Activated CD4-positive, alpha-beta memory T cell treated with anti-CD3 and anti-CD28 coated beads, Interleukin-2, amount 10 ng/mL, durations not matched to agents 7 days and 5 days (primary cell): ENCODE results near the gene ZNFX1. TPM values are rescaled to one million over a fixed set of nuclear protein-coding genes. Genes with fewer than 3 reads are reported as not detected.
"Not testable (repeated sequence)": the region's sequence is repeated elsewhere in the genome, so short reads cannot be mapped to it uniquely, and the experiment has no call there.

Experiments
- CTCF ChIA-PET: fragments of 350-600 bp; sonication (Branson Sonifier 250); formaldehyde crosslinking; loops from one replicate; lab custom pipeline; 2021; ENCODE audit warnings: antibody characterized with exemption, inconsistent platforms; lab: Charles Lee
- POLR2A ChIA-PET: fragments of 350-600 bp; sonication (Branson Sonifier 250); formaldehyde crosslinking; loops from one replicate; lab custom pipeline; 2021; ENCODE audit warnings: antibody characterized with exemption; lab: Charles Lee
- DNase-seq: peaks from one replicate; pipeline ENCODE4 v3.0.0-alpha.2; 2020
- H3K27ac Mint-ChIP-seq: one replicate; pipeline ENCODE4 v1.8.0; 2021; ENCODE audit warnings: mild to moderate bottlenecking, mixed read lengths
- H3K27me3 Mint-ChIP-seq: one replicate; pipeline ENCODE4 v1.8.0; 2021; ENCODE audit warnings: mixed read lengths
- H3K36me3 Mint-ChIP-seq: one replicate; pipeline ENCODE4 v1.8.0; 2021; ENCODE audit warnings: low read depth, mixed read lengths
- H3K4me1 Mint-ChIP-seq: one replicate; pipeline ENCODE4 v1.8.0; 2021; ENCODE audit warnings: mixed read lengths
- H3K4me3 Mint-ChIP-seq: one replicate; pipeline ENCODE4 v1.8.0; 2021; ENCODE audit warnings: mild to moderate bottlenecking, mixed read lengths
- H3K9me3 Mint-ChIP-seq: one replicate; pipeline ENCODE4 v1.8.0; 2021; ENCODE audit warnings: mixed read lengths
- total RNA-seq, 2 experiments: library from RNA; stranded (reverse); gene quantifications; one replicate each; pipeline ENCODE4 v1.2.3, GENCODE V29; 2021

Gene ZNFX1
- total RNA-seq, 2 experiments from 2014 or later, result 88.7 to 89.5 TPM

GRCh38 chr20:49236301-49236700 lies 41.6 kb downstream of the ZNFX1 start:
- DNase-seq, result no peak
- POLR2A ChIA-PET, result interaction anchor here (0.6 to 1.7 kb wide), 3 partner anchors 11 to 43 kb away, joined by 3 to 13 read pairs (median 4); no protein-coding TSS in a partner anchor
- Mint-ChIP-seq H3K4me1 (no peaks in the 10 kb centered on the region), H3K36me3 (peaks cover 66% of the 10 kb centered on the region), H3K4me3 (no peak overlapping the region), H3K27me3 (no peaks in the 10 kb centered on the region), H3K27ac (no peak overlapping the region), H3K9me3 (no peaks in the 10 kb centered on the region)
- CTCF ChIA-PET, result interaction anchor here (1.9 kb wide), 1 partner anchor 11 kb away, joined by 12 read pairs; no protein-coding TSS in a partner anchor

GRCh38 chr20:49234831-49235230 lies 43.0 kb downstream of the ZNFX1 start:
- H3K4me1 Mint-ChIP-seq, result no peaks in the 10 kb centered on the region
- CTCF ChIA-PET, result interaction anchor here (1.4 to 1.6 kb wide), 2 partner anchors 8 to 102 kb away, joined by 3 to 5 read pairs; no protein-coding TSS in a partner anchor

GRCh38 chr20:49233226-49233625 lies 44.6 kb downstream of the ZNFX1 start:
- Mint-ChIP-seq H3K9me3 (no peaks in the 10 kb centered on the region), H3K27me3 (no peaks in the 10 kb centered on the region), H3K27ac (no peak overlapping the region), H3K36me3 (peaks cover 62% of the 10 kb centered on the region), H3K4me1 (no peaks in the 10 kb centered on the region), H3K4me3 (no peak overlapping the region)
- no peak for DNase-seq
- ChIA-PET POLR2A (no interaction called here), CTCF (interaction anchor here (1.6 kb wide), 1 partner anchor 10 kb away, joined by 5 read pairs; no protein-coding TSS in a partner anchor)

More at GRCh38 chr20:49234831-49235230, 43.0 kb downstream of the ZNFX1 start:
- H3K27me3 Mint-ChIP-seq, result no peaks in the 10 kb centered on the region
- DNase-seq, result no peak
- POLR2A ChIA-PET, result interaction anchor here (0.6 to 0.8 kb wide), 2 partner anchors 13 to 14 kb away, joined by 3 read pairs; no protein-coding TSS in a partner anchor
- no peaks in the 10 kb centered on the region for H3K9me3 Mint-ChIP-seq
- H3K27ac Mint-ChIP-seq, result no peak overlapping the region
- H3K36me3 Mint-ChIP-seq, result peaks cover 67% of the 10 kb centered on the region
- no peak overlapping the region for H3K4me3 Mint-ChIP-seq

- POLR2A ChIA-PET, result interaction anchor here (1.0 kb wide), 1 partner anchor 12 kb away, joined by 3 read pairs; the partner anchor contains the start of gene DDX27
- CTCF ChIA-PET, result interaction anchor here (1.0 kb wide), 1 partner anchor 15 kb away, joined by 3 read pairs; no protein-coding TSS in a partner anchor
- Mint-ChIP-seq H3K4me1 (no peaks in the 10 kb centered on the region), H3K36me3 (peaks cover 63% of the 10 kb centered on the region), H3K27ac (no peak overlapping the region), H3K4me3 (no peak overlapping the region), H3K9me3 (no peaks in the 10 kb centered on the region), H3K27me3 (no peaks in the 10 kb centered on the region)
- DNase-seq, result no peak
Measured at GRCh38 chr20:49231471-49231870, 46.4 kb downstream of the ZNFX1 start.

- H3K4me1 Mint-ChIP-seq, result no peaks in the 10 kb centered on the region
- no peak overlapping the region for H3K4me3 Mint-ChIP-seq
- ChIA-PET POLR2A (interaction anchor here (1.0 kb wide), 1 partner anchor 11 kb away, joined by 3 read pairs; the partner anchor contains the start of gene DDX27), CTCF (no interaction called here)
- H3K27ac Mint-ChIP-seq, result no peak overlapping the region
- H3K36me3 Mint-ChIP-seq, result peaks cover 64% of the 10 kb centered on the region
- H3K27me3 Mint-ChIP-seq, result no peaks in the 10 kb centered on the region
- DNase-seq, result no peak
- no peaks in the 10 kb centered on the region for H3K9me3 Mint-ChIP-seq
Measured at GRCh38 chr20:49230561-49231133, 47.2 kb downstream of the ZNFX1 start.

- no peak overlapping the region for H3K27ac Mint-ChIP-seq
- no peak for DNase-seq
- H3K4me3 Mint-ChIP-seq, result no peak overlapping the region
- no peaks in the 10 kb centered on the region for H3K9me3 Mint-ChIP-seq
- H3K27me3 Mint-ChIP-seq, result no peaks in the 10 kb centered on the region
- H3K36me3 Mint-ChIP-seq, result peaks cover 66% of the 10 kb centered on the region
- POLR2A ChIA-PET, result no interaction called here
- CTCF ChIA-PET, result no interaction called here
- no peaks in the 10 kb centered on the region for H3K4me1 Mint-ChIP-seq
Measured at GRCh38 chr20:49230021-49230420, 47.8 kb downstream of the ZNFX1 start.

GRCh38 chr20:49229381-49229780 lies 48.5 kb downstream of the ZNFX1 start:
- no peak for DNase-seq
- no peaks in the 10 kb centered on the region for H3K27me3 Mint-ChIP-seq
- H3K27ac Mint-ChIP-seq, result no peak overlapping the region
- no peaks in the 10 kb centered on the region for H3K9me3 Mint-ChIP-seq
- no peak overlapping the region for H3K4me3 Mint-ChIP-seq
- POLR2A ChIA-PET, result no interaction called here
- CTCF ChIA-PET, result no interaction called here
- H3K4me1 Mint-ChIP-seq, result no peaks in the 10 kb centered on the region
- peaks cover 66% of the 10 kb centered on the region for H3K36me3 Mint-ChIP-seq

GRCh38 chr20:49228676-49229075 lies 49.2 kb downstream of the ZNFX1 start:
- POLR2A ChIA-PET, result no interaction called here
- CTCF ChIA-PET, result interaction anchor here (1.0 kb wide), 1 partner anchor 96 kb away, joined by 4 read pairs; no protein-coding TSS in a partner anchor
- DNase-seq, result no peak
- Mint-ChIP-seq H3K36me3 (peaks cover 65% of the 10 kb centered on the region), H3K27ac (no peak overlapping the region), H3K4me3 (no peak overlapping the region), H3K27me3 (no peaks in the 10 kb centered on the region), H3K9me3 (no peaks in the 10 kb centered on the region), H3K4me1 (no peaks in the 10 kb centered on the region)

GRCh38 chr20:49225896-49226295 lies 52.0 kb downstream of the ZNFX1 start:
- Mint-ChIP-seq H3K4me3 (no peak overlapping the region), H3K9me3 (no peaks in the 10 kb centered on the region), H3K27me3 (no peaks in the 10 kb centered on the region), H3K4me1 (peaks cover 3% of the 10 kb centered on the region), H3K36me3 (peaks cover 68% of the 10 kb centered on the region), H3K27ac (no peak overlapping the region)
- CTCF ChIA-PET, result no interaction called here
- POLR2A ChIA-PET, result no interaction called here
- no peak for DNase-seq

GRCh38 chr20:49219924-49220831 lies 57.7 kb downstream of the ZNFX1 start:
- H3K4me3 Mint-ChIP-seq, result peak overlapping the region; percentile 88
- ChIA-PET CTCF (interaction anchor here (1.2 to 6.7 kb wide), 3 partner anchors 14 to 87 kb away, joined by 3 to 156 read pairs (median 4); no protein-coding TSS in a partner anchor), POLR2A (interaction anchor here (0.6 to 1.8 kb wide), 5 partner anchors 11 to 174 kb away, joined by 3 to 11 read pairs (median 3); partner anchors contain the start of genes CSE1L and ZNFX1)
- H3K27ac Mint-ChIP-seq, result peak overlapping the region; percentile 93
- no peak for DNase-seq
- no peaks in the 10 kb centered on the region for H3K9me3 Mint-ChIP-seq
- no peaks in the 10 kb centered on the region for H3K27me3 Mint-ChIP-seq
- H3K36me3 Mint-ChIP-seq, result peaks cover 43% of the 10 kb centered on the region
- H3K4me1 Mint-ChIP-seq, result peaks cover 24% of the 10 kb centered on the region

- H3K4me3 Mint-ChIP-seq, result peak within 1 kb of the TSS; percentile 88
- CTCF ChIA-PET, result interaction anchor here (0.7 to 6.7 kb wide), 12 partner anchors 13 to 1825 kb away, joined by 3 to 156 read pairs (median 4); partner anchors contain the start of gene CSE1L
- peaks cover 24% of the 10 kb centered on the region for H3K4me1 Mint-ChIP-seq
- H3K36me3 Mint-ChIP-seq, result peaks cover 34% of the 10 kb centered on the region
- peak; percentile 98 for DNase-seq
- H3K27ac Mint-ChIP-seq, result peak within 1 kb of the TSS; percentile 93
- POLR2A ChIA-PET, result interaction anchor here (0.7 to 1.8 kb wide), 10 partner anchors 12 to 173 kb away, joined by 3 to 11 read pairs (median 4); partner anchors contain the start of genes CSE1L, STAU1 and ZNFX1
- H3K9me3 Mint-ChIP-seq, result no peaks in the 10 kb centered on the region
- H3K27me3 Mint-ChIP-seq, result no peaks in the 10 kb centered on the region
Measured at GRCh38 chr20:49219091-49219923, 58.5 kb downstream of the ZNFX1 start, which contains the start of gene DDX27. DDX27 (plus strand) TSS chr20:49219416; CDS start chr20:49219449, 33 bp downstream.

- Mint-ChIP-seq H3K36me3 (peaks cover 28% of the 10 kb centered on the region), H3K4me1 (peaks cover 24% of the 10 kb centered on the region), H3K27ac (peak overlapping the region; percentile 93)
- H3K27me3 Mint-ChIP-seq, H3K9me3 Mint-ChIP-seq, H3K4me3 Mint-ChIP-seq: not testable (repeated sequence)
- POLR2A ChIA-PET, result interaction anchor here (0.7 to 1.8 kb wide), 9 partner anchors 18 to 172 kb away, joined by 3 to 11 read pairs (median 4); partner anchors contain the start of genes CSE1L, STAU1 and ZNFX1
- CTCF ChIA-PET, result interaction anchor here (0.7 to 6.7 kb wide), 12 partner anchors 13 to 1825 kb away, joined by 3 to 156 read pairs (median 4); partner anchors contain the start of gene CSE1L
- peak; percentile 30 for DNase-seq
Measured at GRCh38 chr20:49218739-49219090, 59.1 kb downstream of the ZNFX1 start.
